Stimulated activated CD4-positive, alpha-beta T cell treated with anti-CD3 and anti-CD28 coated beads, Interleukin-15, amount 100 ng/mL, for 1 hour (primary cell): ENCODE measurements around the gene KRTAP5-9.
"Not testable (repeated sequence)": the region's sequence is repeated elsewhere in the genome, so short reads cannot be mapped to it uniquely, and the experiment has no call there.

Source experiments
- DNase-seq, 2 donors: peaks; one replicate each; pipeline ENCODE4 v3.0.0-alpha.2; 2020; ENCODE audit warnings: low read depth in 1 of 2, low spot score in 1 of 2

The KRTAP5-9 gene

GRCh38 chr11:71562120-71562519, 13.9 kb downstream of the KRTAP5-9 start:
- no peak for DNase-seq

GRCh38 chr11:71563406-71563805, 15.2 kb downstream of the KRTAP5-9 start:
- DNase-seq: no peak

GRCh38 chr11:71564430-71564829, 16.2 kb downstream of the KRTAP5-9 start:
- no peak for DNase-seq

GRCh38 chr11:71565263-71565662, 17.0 kb downstream of the KRTAP5-9 start, which contains the start of gene KRTAP5-10:
TSS of gene KRTAP5-10 (plus strand) at chr11:71565563. CDS start at chr11:71565588, 25 bp downstream.
- no peak for DNase-seq

- DNase-seq: no peak
These were observed 17.9 kb downstream of the KRTAP5-9 start for GRCh38 chr11:71566081-71566620.

GRCh38 chr11:71566626-71567599, 18.7 kb downstream of the KRTAP5-9 start:
- not testable (repeated sequence) for DNase-seq

GRCh38 chr11:71567633-71568032, 19.4 kb downstream of the KRTAP5-9 start:
- not testable (repeated sequence) for DNase-seq

- no peak for DNase-seq
These were observed 20.6 kb downstream of the KRTAP5-9 start for GRCh38 chr11:71568704-71569349.

- DNase-seq: not testable (repeated sequence)
These were observed 23.1 kb downstream of the KRTAP5-9 start for GRCh38 chr11:71571101-71571850.

- no peak for DNase-seq
These were observed 24.6 kb downstream of the KRTAP5-9 start for GRCh38 chr11:71572811-71573210.

- DNase-seq: no peak
These were observed 26.2 kb downstream of the KRTAP5-9 start for GRCh38 chr11:71574418-71574817.

- no peak for DNase-seq
These were observed 27.7 kb downstream of the KRTAP5-9 start for GRCh38 chr11:71575723-71576424.

- not testable (repeated sequence) for DNase-seq
These were observed 28.7 kb downstream of the KRTAP5-9 start for GRCh38 chr11:71576688-71577465.

- DNase-seq: no peak
These were observed 29.3 kb downstream of the KRTAP5-9 start for GRCh38 chr11:71577469-71578004.

- not testable (repeated sequence) for DNase-seq
These were observed 31.3 kb downstream of the KRTAP5-9 start for GRCh38 chr11:71579513-71579912.

- no peak for DNase-seq
These were observed 32.1 kb downstream of the KRTAP5-9 start for GRCh38 chr11:71580057-71581003.

- no peak for DNase-seq
These were observed 33.6 kb downstream of the KRTAP5-9 start for GRCh38 chr11:71581826-71582225.

GRCh38 chr11:71582309-71582895, 34.2 kb downstream of the KRTAP5-9 start, which contains the start of gene KRTAP5-11:
TSS of gene KRTAP5-11 (minus strand) at chr11:71582875. CDS start at chr11:71582837, 38 bp downstream.
- no peak for DNase-seq
